GM21619 (cell line): ENCODE measurements around the gene WNK2.

ENCODE experiments used
- ATAC-seq: cut with Tn5 transposase; IDR thresholded peaks from one replicate; pipeline ENCODE4 v1.9.1; 2021; ENCODE audit not compliant: unreplicated experiment

Gene WNK2

DNA sequence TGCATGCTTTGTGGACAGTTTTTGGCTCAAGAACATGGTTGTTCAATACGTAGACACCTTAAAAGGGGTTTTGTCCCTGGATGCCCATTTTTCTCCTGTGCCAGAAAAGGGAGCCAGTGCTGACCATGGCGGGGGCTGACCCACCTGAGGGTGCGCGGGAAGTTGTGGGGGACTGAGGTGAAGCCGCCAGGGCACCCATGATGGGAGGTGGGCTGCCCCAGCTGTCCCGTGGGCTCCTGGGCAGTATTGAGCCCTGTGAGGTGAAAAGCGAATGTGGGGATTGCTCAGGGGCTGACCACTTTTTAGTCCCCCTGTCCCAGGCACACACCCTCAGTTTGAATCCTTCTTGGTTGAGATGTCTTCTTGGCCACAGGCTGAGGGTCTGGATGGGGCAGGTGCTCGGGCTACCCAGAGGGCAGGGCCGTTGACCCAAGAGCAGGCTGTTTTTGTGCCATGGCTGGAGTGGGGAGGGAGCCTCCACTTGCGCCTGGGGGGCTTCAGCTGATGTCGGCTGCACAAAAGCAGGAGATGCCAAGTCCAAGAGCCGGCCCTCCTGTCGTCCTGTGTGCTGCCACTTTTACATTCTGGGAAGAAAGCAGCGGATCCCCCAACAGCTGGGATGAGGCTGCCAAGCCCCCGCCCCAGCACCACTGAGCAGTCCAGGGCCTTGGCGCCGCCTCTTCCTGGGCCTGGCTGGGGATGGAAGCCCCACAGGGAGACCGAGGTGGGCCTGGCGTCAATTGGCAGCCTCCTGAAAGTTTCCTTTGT, 120.1 kb downstream of the WNK2 start:
- no peak for ATAC-seq

DNA sequence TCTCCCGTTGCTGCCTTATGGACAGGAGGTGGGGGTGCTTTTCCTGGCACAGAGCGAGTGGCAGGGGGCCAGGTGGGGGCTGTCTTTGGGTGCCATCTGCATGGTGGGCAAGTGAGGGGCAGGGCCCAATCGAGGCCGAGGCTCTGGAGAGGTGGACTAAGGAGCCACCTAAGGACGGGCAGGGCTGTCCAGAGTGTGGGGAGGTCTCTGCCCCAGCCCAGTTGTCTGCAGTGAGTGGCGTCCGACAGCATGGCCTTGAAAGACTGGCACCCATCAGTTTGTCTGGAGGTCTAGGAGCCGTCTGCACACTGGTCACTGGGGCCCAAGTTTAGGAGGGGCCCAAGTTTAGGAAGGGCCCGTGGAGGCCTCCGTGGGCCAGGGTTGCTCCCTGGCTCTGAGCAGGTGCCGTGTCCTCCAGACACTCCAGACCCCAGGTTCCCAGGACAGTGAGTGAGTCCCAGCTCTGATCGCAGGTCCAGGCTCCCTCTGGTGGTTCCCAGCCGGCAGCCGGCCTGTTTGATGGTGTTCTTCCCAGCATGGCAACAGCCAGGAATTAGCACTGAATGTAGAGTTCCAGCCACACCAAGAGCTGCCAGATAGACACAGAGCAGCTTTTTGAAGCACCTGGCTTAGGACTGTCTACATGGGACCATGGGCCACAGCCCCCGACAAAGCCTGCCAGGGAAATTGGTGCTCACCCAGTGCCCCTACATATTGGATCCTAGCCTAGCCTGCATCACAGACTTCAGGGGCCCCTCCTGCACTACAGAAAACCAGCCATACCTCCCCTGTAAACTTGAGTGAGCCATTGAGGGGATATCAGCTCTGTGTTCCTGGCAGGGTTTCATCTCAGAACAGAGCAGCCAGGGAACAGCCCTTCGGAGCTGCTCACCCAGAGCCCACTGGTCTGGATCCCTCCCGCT, 120.9 kb downstream of the WNK2 start:
- ATAC-seq, result no peak

DNA sequence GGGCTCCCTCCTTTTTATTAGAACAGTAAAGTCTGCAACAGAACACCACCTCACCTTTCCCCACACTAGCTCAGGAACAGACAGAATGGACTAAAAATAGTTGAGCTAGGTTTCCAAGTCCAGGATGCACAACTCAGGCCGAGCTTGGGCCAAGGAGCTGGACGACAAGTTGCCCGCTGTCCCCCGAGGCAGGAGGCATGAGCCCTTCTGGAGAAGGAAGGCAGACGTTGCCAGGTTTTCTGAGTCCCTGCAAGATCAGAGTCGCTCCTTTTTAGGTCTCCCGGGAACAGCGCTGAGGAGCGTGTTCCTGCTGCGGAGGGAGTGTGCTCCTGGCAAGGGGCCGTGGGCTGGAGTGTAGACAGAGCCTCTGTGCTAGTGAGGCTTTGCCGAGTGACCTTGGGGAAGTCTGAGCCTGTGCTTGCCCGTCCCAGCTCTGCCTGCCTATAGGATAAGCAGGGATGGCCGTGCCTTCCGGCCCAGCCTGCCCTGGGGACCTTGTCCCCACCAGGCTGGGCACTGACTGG, 121.6 kb downstream of the WNK2 start:
- ATAC-seq, result no peak

DNA sequence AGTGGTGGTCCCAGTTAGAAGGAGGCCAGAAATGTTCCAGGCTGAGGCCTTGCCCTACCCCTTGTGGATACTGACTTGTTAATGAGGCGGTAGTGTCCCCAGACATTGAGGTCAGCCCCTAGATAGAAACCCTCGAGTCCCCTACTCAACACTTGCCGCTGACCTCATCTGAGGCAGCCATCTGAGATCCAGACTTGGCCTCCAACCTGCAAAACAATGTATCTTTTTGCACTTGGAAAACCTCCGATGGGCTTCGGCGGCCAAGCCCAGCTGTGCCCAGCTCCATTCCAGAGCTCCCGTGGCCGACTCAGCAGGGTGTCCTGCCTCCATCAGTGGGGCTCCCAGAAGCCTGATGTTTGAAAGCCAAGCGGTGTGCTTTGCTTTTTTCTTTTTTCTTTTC, 122.1 kb downstream of the WNK2 start:
- no peak for ATAC-seq

DNA sequence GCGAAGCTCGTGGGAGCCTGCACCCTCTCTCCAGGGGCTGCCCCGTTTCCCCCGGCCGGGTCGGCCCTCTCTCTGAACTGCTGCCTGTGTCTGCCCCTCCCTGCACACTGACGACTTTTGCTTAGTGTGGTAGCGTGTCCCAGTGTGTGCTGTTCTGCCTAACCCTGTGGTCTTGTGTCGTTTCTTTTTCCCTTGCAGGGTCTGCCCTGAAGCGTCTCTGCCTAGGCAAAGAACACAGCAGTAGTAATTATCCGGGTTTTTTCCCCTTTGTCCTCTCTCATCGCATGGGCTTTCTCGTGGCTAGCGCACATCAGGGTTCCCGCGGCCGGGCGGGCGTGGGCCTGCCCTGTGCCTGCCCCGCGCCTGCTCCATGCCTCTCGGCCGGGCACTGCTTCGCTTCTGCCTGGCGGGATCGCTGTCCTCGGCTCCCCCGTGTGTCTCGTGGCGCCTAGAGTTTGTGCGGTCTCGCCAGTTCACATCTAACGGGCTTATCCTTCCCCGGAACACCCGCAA, 122.7 kb downstream of the WNK2 start:
- ATAC-seq, result no peak

DNA sequence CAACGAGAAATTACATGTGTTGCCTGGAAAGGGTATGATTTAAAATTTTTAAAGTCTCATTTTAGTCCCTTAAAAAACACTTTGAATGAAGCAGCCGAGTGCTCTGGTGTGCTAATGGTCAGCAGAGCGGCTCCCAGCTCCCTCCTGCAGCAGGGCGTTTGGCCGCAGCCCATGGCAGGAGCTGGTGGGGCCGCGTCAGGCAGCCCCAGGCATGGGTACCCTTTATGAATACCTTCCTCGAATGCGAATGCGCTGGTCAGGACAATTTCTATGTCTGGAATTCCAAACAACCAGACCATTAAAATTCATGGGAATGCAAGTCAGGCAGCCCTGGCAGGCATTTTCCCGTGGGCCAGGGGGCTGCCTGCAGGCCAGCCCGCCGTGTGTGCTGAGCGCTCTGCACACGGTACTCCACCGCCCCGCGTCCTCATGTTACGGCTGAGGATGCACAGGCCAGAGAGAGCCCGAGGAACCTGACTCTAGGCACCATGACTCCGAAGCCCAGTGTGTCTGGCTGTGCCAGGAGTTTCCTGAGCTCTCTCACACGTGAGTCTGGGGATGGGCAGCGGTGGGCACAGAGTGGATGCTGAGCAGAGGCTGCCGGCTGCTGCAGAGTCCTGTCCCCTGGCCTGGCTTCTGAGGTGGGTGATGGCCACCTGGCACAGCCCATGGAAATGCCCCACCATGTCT, 123.7 kb downstream of the WNK2 start:
- no peak for ATAC-seq

DNA sequence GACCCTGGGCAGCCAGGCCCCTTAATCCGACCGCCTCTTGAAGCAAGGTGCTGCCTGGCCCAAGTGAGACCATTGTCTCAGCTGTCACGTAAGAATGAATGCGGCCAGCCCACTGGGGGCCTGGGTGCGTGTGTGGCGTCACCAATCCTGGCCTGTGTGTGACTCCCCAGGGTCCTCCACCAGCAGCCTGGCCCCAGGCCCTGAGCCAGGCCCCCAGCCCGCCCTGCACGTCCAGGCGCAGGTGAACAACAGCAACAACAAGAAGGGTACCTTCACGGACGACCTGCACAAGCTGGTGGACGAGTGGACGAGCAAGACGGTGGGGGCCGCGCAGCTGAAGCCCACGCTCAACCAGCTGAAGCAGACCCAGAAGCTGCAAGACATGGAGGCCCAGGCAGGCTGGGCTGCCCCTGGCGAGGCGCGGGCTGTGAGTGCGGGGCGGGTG, 124.2 kb downstream of the WNK2 start:
- ATAC-seq, result no peak

DNA sequence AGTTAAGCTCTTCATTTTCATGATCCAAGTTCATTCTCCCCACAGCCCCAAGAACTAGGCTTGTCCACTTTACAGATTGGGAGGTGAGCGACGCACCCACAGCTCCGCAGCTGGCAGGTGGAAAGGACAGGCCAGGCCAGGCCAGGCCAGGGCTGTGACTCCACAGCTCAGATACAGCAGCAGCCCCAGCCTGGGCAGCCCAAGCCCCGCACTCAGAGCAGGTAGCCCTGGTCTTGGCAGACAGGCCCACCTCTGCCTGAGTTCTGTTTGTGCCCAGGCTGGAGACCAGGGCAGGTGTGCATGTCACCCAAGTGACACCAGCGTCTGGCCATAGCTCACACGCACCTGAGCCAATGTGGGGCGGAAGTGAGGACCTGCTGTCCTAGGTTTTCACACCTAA, 124.7 kb downstream of the WNK2 start:
- ATAC-seq, result no peak

DNA sequence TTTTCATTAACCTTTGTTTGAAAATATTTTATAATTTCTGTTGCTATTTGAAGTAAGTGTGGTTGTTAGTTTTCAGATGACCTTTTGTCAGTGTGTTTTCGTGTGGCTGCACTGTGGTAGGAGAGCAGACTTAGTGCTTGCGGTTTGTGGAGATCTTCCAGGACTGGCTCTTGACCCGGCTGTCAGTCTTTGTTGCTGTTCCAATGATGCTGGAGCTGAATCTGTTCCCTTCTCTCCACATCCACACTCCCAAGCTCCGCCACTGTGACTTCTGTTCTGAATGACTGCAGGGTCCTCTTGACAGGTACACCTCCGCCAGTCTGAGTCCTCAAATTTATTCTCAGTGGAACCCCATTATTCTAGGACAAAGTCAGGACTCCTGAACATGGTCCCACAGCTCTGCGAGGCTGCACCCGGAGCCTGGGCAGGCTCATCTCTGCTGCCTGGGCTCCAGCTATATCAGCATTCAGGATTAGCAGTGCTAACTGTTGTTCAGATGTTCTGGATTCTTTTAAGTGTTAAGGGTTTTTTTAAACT, 126.0 kb downstream of the WNK2 start:
- no peak for ATAC-seq

DNA sequence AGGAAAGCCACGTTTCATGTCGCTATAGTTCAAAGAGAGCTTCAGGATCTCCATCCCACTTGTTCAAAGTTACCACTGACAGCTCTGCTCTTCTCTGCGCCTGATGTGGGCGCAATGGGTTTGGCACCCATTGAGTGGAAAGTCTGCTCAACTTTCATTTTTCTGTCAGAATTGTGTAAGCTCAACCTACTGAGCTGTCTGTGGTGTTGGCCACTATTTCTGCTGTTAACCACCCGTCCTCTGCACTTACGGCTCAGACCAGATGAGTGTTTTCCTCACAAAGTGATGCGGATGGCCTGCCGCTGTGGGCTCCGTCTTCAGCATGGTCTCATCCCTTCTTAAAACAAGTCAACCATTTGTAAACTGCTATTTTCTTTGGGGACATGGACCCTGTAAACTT, 131.2 kb downstream of the WNK2 start:
- ATAC-seq, result no peak

DNA sequence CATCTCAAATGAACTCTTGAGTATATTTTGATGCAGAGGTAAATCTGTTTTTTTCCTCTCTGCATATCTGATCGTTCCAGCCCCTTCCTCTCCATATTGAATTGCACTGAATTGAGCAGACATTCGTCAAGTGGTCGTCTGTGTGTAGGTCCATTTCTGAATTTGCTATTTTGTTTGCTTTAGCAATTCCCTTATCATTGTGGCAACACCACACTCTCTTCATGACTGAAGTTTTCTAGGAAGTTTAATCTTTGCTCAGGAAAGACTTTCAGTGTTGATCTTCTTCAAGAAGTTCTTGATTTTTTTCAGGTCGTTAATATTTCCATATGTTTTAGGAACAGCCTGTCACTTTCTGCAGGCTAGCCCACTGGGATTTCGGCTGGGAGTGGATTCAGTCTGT, 132.0 kb downstream of the WNK2 start:
- ATAC-seq, result no peak

DNA sequence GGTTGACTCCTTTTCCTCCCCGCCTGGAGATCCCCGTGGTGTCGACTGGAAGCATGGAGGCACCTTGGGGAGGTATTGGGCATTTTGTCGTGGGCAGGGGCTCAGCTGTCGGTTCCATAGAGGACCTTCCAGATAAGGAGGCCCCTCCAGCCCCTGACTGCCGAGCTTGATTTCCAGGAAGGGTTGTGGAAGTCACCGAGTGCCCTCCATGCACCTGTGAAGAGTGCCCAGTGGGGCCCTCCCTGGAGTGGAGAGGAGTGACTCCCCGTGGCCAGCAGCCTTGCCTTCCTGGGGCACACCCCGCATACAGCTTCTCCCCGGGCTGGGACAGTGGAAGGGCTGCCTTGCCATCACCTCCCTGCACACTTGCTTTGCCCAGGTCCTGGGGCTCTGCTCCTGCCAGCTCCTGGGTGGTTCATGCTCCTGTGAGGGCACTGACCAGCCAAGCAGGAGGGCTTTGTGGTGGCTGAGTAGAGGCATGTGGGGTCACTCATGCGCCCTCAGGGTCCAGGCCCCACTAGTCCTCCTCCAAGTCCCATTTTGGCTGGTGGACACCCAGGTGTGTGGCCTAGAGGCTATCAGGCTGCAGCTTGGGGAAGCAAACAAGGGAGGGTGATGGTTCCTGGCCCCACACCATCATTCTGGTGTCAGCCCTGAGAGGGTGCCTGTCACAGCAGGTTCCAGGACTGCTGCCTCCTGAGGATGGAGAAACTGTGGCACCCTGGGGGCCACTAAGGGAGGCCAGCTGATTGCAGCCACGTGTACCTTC, 133.0 kb downstream of the WNK2 start:
- ATAC-seq, result no peak

DNA sequence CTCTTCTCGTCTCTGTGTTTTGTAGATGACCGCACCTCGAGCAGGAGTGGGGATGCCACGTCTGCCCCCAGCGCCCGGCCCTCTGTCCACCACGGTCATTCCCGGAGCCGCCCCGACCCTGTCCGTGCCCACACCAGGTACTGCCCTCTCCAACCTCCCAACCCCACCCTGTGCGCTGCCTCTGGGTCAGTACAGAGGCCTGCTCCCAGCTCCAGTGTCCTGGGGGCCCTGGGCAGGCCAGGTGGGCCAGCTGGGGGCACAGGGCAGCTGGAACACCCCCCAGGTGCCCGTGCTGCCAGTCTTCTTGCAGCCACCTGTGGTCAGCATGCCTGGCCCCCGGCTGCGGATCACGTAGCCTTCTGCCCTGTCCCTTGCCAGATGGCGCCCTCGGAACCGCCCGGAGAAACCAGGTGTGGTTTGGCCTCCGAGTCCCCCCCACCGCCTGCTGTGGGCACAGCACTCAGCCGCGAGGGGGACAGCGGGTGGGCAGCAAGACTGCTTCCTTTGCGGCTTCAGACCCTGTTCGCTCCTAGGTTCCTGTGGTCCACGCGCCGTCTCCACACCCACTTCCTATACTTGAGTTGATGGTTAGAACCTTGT, 133.7 kb downstream of the WNK2 start:
- ATAC-seq, result no peak

DNA sequence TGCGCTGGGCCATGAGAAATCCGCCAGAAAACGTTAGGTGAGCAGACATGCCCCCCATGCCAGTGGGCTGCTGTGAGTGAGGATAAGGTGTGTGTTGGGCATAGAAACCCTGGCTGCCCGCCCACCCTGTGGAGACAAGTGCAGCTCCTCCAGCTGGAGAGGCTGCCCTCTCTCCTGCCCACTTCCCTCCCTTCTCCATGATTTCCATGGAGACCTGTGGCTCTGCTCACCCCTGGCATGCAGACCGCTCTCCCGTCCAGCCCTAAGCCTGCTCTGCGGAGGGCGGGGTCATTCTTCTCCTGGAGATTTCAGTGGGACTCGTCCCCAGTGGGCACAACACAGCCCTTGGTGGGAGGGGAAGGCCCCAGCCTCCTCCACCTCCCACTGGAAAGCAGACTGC, 134.5 kb downstream of the WNK2 start:
- ATAC-seq, result no peak

DNA sequence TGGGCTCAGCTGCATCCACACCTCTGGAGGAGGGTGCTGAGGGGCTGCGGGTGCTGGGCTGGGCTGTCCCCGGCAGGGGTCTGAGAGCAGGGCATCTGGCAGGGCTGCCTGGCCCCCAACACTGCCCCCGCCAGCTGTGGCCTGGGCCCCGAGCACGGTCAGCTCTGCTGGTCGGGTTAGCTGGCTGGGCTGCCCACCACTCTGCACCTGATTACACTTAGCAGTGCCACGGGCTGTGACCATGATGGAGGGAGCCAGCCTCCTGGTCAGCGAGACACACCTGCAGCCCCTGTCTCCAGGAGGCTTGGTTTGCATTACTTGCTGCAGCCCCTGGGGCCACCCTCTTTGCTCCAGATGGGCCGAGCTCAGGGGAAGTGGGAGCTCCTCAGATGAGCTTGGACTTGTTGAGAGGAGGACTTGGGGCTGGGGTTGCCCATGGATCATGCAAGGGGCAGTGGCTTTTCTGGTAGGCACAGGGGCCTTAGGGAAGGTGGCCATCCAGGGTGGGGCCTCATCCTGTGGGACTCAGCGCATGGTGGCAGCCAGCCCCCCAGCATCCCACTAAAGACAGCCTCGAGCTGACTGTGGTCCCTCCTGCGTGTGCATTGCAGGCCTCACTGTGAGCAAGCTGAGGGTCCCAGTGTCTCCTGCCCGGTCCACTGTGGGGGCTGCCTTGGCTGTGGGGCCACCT, 135.5 kb downstream of the WNK2 start:
- no peak for ATAC-seq

DNA sequence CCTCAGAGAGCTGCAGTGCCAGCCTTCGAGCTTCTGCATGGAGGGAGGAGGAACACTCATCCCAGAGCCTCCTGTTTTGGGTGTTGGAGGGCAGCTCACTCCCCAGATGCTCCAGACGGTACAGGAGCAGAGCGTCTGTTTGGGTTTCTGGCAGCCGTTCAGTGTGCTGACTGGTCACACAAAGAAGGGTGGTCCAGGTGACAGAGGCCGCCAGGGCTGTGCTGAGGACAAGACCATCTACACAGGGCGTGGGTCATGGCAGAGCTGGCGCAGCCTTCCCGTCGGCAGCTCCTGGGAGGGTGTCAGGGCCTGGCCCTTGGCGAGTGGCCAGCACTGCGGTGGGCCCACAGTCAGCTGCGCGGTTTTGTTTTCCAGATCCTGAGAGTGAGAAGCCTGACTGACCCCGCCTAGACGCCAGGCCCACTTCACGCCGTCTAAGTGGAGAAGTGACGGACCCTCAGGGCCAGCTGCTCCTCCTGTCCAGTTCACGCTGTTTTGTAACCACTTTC, 136.1 kb downstream of the WNK2 start:
- no peak for ATAC-seq

DNA sequence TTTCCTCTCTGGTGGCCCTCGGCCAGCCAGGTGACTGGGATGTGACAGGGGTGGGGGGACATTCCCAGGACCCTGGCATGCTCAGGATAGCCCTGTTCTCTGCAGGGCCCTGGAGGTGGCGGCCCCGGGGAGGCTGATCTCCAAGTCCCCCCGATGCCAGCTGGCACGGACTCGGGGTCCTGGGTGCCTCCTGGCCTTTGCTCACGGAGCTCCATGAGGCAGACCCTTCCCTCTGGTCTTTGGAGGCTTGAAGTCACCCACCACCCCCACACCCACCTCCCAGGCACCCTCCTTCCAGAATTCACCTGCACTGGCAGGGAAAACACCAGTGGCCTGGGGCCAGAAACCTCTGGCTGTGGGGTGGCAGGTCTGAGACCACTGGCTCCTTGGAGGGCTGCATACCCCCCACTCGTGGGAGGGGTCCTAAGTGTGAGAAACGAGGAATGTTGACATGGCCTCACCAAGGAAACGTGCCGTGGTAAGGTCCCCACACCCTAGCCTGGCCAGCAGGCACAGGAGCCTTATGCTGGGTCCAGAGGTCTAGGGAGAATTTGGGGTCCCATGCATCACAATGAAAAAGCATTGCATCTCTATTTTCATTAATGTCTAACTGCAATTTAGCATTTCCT, 136.8 kb downstream of the WNK2 start:
- no peak for ATAC-seq

DNA sequence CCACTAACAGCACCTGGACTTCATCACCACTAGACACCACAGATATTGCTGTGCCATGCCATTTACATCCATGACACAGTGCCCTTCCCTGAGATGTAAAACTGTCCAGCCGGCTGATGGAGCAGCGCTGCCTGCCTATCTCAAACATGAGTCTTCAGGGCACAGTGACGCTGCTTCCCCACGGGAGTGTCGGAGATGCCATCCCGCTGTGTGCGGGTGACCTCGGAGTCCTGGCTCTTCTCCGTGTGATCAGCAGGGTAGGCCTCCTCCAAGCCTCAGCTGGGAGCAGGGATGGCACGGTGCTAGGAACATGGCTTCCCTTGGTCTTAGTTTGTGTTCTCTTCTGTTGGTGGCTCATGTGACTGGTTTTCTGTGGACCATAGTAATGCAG, 137.3 kb downstream of the WNK2 start:
- no peak for ATAC-seq
